ENCODE data around the gene TRIM45.
"Not testable (repeated sequence)": the region's sequence is repeated elsewhere in the genome, so short reads cannot be mapped to it uniquely, and the experiment has no call there.

Gene TRIM45

GRCh38 chr1:117121589-117122329 is at the start of gene TRIM45:
Gene TRIM45 (minus strand): TSS chr1:117121749. CDS start chr1:117121201, 548 bp downstream.
- DNase-seq (ENCODE audit: low read depth in 2 of 3, low spot score in 1 of 3), result peak; percentile 75 to 78 (median 76)

- DNase-seq (ENCODE audit: low read depth in 2 of 3, low spot score in 1 of 3), result no peak
Measured at GRCh38 chr1:117169871-117170596, 48.5 kb upstream of the TRIM45 start.

GRCh38 chr1:117167402-117167801 is 45.9 kb upstream of the TRIM45 start:
- no peak for DNase-seq (ENCODE audit: low read depth in 2 of 3, low spot score in 1 of 3)

GRCh38 chr1:117166076-117166475 is 44.5 kb upstream of the TRIM45 start:
- no peak for DNase-seq (ENCODE audit: low read depth in 2 of 3, low spot score in 1 of 3)

GRCh38 chr1:117164209-117164608 is 42.7 kb upstream of the TRIM45 start:
- DNase-seq (ENCODE audit: low read depth in 2 of 3, low spot score in 1 of 3), result no peak

GRCh38 chr1:117162816-117163215 is 41.3 kb upstream of the TRIM45 start:
- DNase-seq (ENCODE audit: low read depth in 2 of 3, low spot score in 1 of 3), result no peak

- no peak for DNase-seq (ENCODE audit: low read depth in 2 of 3, low spot score in 1 of 3)
Measured at GRCh38 chr1:117161887-117162286, 40.3 kb upstream of the TRIM45 start.

GRCh38 chr1:117151305-117151704 is 29.8 kb upstream of the TRIM45 start:
- DNase-seq (ENCODE audit: low read depth in 2 of 3, low spot score in 1 of 3), result not testable (repeated sequence)

- no peak for DNase-seq (ENCODE audit: low read depth in 2 of 3, low spot score in 1 of 3)
Measured at GRCh38 chr1:117150316-117150715, 28.8 kb upstream of the TRIM45 start.

- DNase-seq (ENCODE audit: low read depth in 2 of 3, low spot score in 1 of 3), result no peak
Measured at GRCh38 chr1:117147856-117148588, 26.5 kb upstream of the TRIM45 start.

- DNase-seq (ENCODE audit: low read depth in 2 of 3, low spot score in 1 of 3), result no peak
Measured at GRCh38 chr1:117147341-117147831, 25.8 kb upstream of the TRIM45 start.

- DNase-seq (ENCODE audit: low read depth in 2 of 3, low spot score in 1 of 3), result no peak
Measured at GRCh38 chr1:117146575-117147340, 25.2 kb upstream of the TRIM45 start.

GRCh38 chr1:117146072-117146471 is 24.5 kb upstream of the TRIM45 start:
- DNase-seq (ENCODE audit: low read depth in 2 of 3, low spot score in 1 of 3), result no peak

- no peak for DNase-seq (ENCODE audit: low read depth in 2 of 3, low spot score in 1 of 3)
Measured at GRCh38 chr1:117143871-117144270, 22.3 kb upstream of the TRIM45 start.

GRCh38 chr1:117143172-117143571 is 21.6 kb upstream of the TRIM45 start:
- no peak for DNase-seq (ENCODE audit: low read depth in 2 of 3, low spot score in 1 of 3)

- no peak for DNase-seq (ENCODE audit: low read depth in 2 of 3, low spot score in 1 of 3)
Measured at GRCh38 chr1:117142200-117142599, 20.7 kb upstream of the TRIM45 start.

GRCh38 chr1:117138561-117138960 is 17.0 kb upstream of the TRIM45 start:
- no peak for DNase-seq (ENCODE audit: low read depth in 2 of 3, low spot score in 1 of 3)

- no peak for DNase-seq (ENCODE audit: low read depth in 2 of 3, low spot score in 1 of 3)
Measured at GRCh38 chr1:117138106-117138505, 16.6 kb upstream of the TRIM45 start.

- no peak for DNase-seq (ENCODE audit: low read depth in 2 of 3, low spot score in 1 of 3)
Measured at GRCh38 chr1:117137281-117137855, 15.8 kb upstream of the TRIM45 start.

- DNase-seq (ENCODE audit: low read depth in 2 of 3, low spot score in 1 of 3), result no peak
Measured at GRCh38 chr1:117136749-117137148, 15.2 kb upstream of the TRIM45 start.

GRCh38 chr1:117135329-117135728 is 13.8 kb upstream of the TRIM45 start:
- no peak for DNase-seq (ENCODE audit: low read depth in 2 of 3, low spot score in 1 of 3)

All from stimulated activated CD4-positive, alpha-beta T cell treated with anti-CD3 and anti-CD28 coated beads, Interleukin-12 subunit alpha, Interleukin-12 subunit beta, amount 100 ng/mL, for 48 hours (primary cell).